Measurements from ENCODE around the gene HDAC10. TPM values are rescaled to one million over a fixed set of nuclear protein-coding genes. Genes with fewer than 3 reads are reported as not detected.

Gene HDAC10
- total RNA-seq, 4 donors from 2014 or later: 10.2 to 19.5 (median 17.4) TPM

- intact Hi-C loops (cut with DNase I): loop anchor here (10.0 kb wide), 1 partner anchor 230 kb away; the partner anchor contains the start of gene SBF1
- Histone ChIP-seq H3K4me1 (peaks cover 50 to 85% (median 73%) of the 10 kb centered on the region in 4 donors), H3K9me3 (no peaks in the 10 kb centered on the region), H3K27me3 (no peaks in the 10 kb centered on the region), H3K4me3 (peak within 1 kb of the TSS; percentile 79 to 93 (median 86)), H3K36me3 (peaks cover 0 to 34% (median 18%) of the 10 kb centered on the region in 4 donors), H3K27ac (replicated peaks in 1 of 4) (peak within 1 kb of the TSS; percentile 89 to 97 (median 96))
- WGBS: under 1% methylated on average over 29 of the region's 76 CpGs
- TF ChIP-seq POLR2AphosphoS5 (IDR thresholded peaks at IDR 0.05): peak; percentile 98 to 99
- TF ChIP-seq EP300 (IDR thresholded peaks at IDR 0.05): no peak
- peak; percentile 44 for TF ChIP-seq POLR2A (IDR thresholded peaks at IDR 0.05; ENCODE audit: low read depth)
- TF ChIP-seq CTCF (IDR thresholded peaks at IDR 0.05): peak in 2 of 3 experiments; percentile 33 to 49
- peak; percentile 98 for DNase-seq (ENCODE audit: extremely low spot score)
These were observed 6.4 kb downstream of the HDAC10 start, which contains the start of gene TUBGCP6 for GRCh38 chr22:50244420-50245213. Gene TUBGCP6 (minus strand): TSS chr22:50245023. CDS start chr22:50244459, 564 bp downstream.

GRCh38 chr22:50243685-50244419 lies 7.2 kb downstream of the HDAC10 start:
- no peaks in the 10 kb centered on the region for H3K9me3 ChIP-seq
- no peak for DNase-seq (ENCODE audit: extremely low spot score)
- peaks cover 50 to 77% (median 68%) of the 10 kb centered on the region in 4 donors for H3K4me1 ChIP-seq
- peak overlapping the region; percentile 79 to 93 (median 86) for H3K4me3 ChIP-seq
- 27% methylated on average over 20 of the region's 27 CpGs for WGBS
- H3K27ac ChIP-seq (replicated peaks in 1 of 4): peak overlapping the region; percentile 89 to 97 (median 96)
- intact Hi-C loops (cut with DNase I): loop anchor here (10.0 kb wide), 1 partner anchor 231 kb away; the partner anchor contains the start of gene SBF1
- no peaks in the 10 kb centered on the region for H3K27me3 ChIP-seq
- H3K36me3 ChIP-seq: peaks cover 0 to 42% (median 25%) of the 10 kb centered on the region in 4 donors
- no peak for TF ChIP-seq EP300 (IDR thresholded peaks at IDR 0.05)
- no peak for TF ChIP-seq POLR2AphosphoS5 (IDR thresholded peaks at IDR 0.05)
- no peak for TF ChIP-seq CTCF (IDR thresholded peaks at IDR 0.05)
- no peak for TF ChIP-seq POLR2A (IDR thresholded peaks at IDR 0.05; ENCODE audit: low read depth)

- 66% methylated on average over 14 of the region's 14 CpGs for WGBS
- H3K27me3 ChIP-seq: no peaks in the 10 kb centered on the region
- peaks cover 45 to 65% (median 56%) of the 10 kb centered on the region in 4 donors for H3K4me1 ChIP-seq
- intact Hi-C loops (cut with DNase I): loop anchor here (10.0 kb wide), 1 partner anchor 232 kb away; the partner anchor contains the start of gene SBF1
- TF ChIP-seq CTCF (IDR thresholded peaks at IDR 0.05) (no peak), POLR2A (IDR thresholded peaks at IDR 0.05; ENCODE audit: low read depth) (no peak), EP300 (IDR thresholded peaks at IDR 0.05) (no peak), POLR2AphosphoS5 (IDR thresholded peaks at IDR 0.05) (no peak)
- peaks cover 4 to 49% (median 33%) of the 10 kb centered on the region in 4 donors for H3K36me3 ChIP-seq
- H3K9me3 ChIP-seq: no peaks in the 10 kb centered on the region
- no peak for DNase-seq (ENCODE audit: extremely low spot score)
- H3K4me3 ChIP-seq: peak overlapping the region; percentile 79 to 93 (median 86)
- H3K27ac ChIP-seq (replicated peaks in 1 of 4): no peak overlapping the region
These were observed 8.6 kb downstream of the HDAC10 start for GRCh38 chr22:50242406-50242949.

GRCh38 chr22:50238755-50239154 lies 12.3 kb downstream of the HDAC10 start:
- no peak for DNase-seq (ENCODE audit: extremely low spot score)
- no peak overlapping the region for H3K4me3 ChIP-seq

More at GRCh38 chr22:50238755-50239154, 12.3 kb downstream of the HDAC10 start:
- Histone ChIP-seq H3K4me1 (peaks cover 33 to 42% (median 35%) of the 10 kb centered on the region in 4 donors), H3K9me3 (no peaks in the 10 kb centered on the region), H3K27ac (replicated peaks in 1 of 4) (no peak overlapping the region), H3K27me3 (no peaks in the 10 kb centered on the region), H3K36me3 (peaks cover 4 to 51% (median 36%) of the 10 kb centered on the region in 4 donors)
- WGBS: 82% methylated on average over 9 of the region's 9 CpGs
- intact Hi-C loops (cut with DNase I): no loop called here
- no peak for TF ChIP-seq EP300 (IDR thresholded peaks at IDR 0.05)
- TF ChIP-seq POLR2AphosphoS5 (IDR thresholded peaks at IDR 0.05): no peak
- TF ChIP-seq POLR2A (IDR thresholded peaks at IDR 0.05; ENCODE audit: low read depth): no peak
- no peak for TF ChIP-seq CTCF (IDR thresholded peaks at IDR 0.05)
